ENCODE measurements around the gene TCF15. TPM values are rescaled to one million over a fixed set of nuclear protein-coding genes. Genes with fewer than 3 reads are reported as not detected.

The TCF15 gene
- total RNA-seq, 6 donors from 2014 or later, result 0.14 to 1.4 (median 0.39) TPM; not detected in 1

GRCh38 chr20:556984-557383, 53.1 kb downstream of the TCF15 start:
- 92% methylated on average over 2 of the region's 2 CpGs for WGBS, 2 donors
- Histone ChIP-seq H3K4me3 (no peak overlapping the region), H3K27ac (no peak overlapping the region), H3K9me3 (no peaks in the 10 kb centered on the region), H3K36me3 (no peaks in the 10 kb centered on the region), H3K27me3 (no peaks in the 10 kb centered on the region), H3K4me1 (peaks cover 0 to 7% (median 2%) of the 10 kb centered on the region in 4 donors)
- no peak for DNase-seq
- ATAC-seq (ENCODE audit: low FRiP score in 2 of 2), result no peak
- TF ChIP-seq EP300 (IDR thresholded peaks at IDR 0.05) (no peak), CTCF (IDR thresholded peaks at IDR 0.05) (no peak), POLR2AphosphoS5 (IDR thresholded peaks at IDR 0.05) (no peak), POLR2A (IDR thresholded peaks at IDR 0.05) (no peak)

- peaks cover 0 to 4% (median 0%) of the 10 kb centered on the region in 4 donors for H3K4me1 ChIP-seq
- TF ChIP-seq EP300 (IDR thresholded peaks at IDR 0.05) (no peak), CTCF (IDR thresholded peaks at IDR 0.05) (no peak), POLR2AphosphoS5 (IDR thresholded peaks at IDR 0.05) (no peak), POLR2A (IDR thresholded peaks at IDR 0.05) (no peak)
- DNase-seq, result no peak
- H3K27ac ChIP-seq, result no peak overlapping the region
- no peak overlapping the region for H3K4me3 ChIP-seq
- ATAC-seq (ENCODE audit: low FRiP score in 2 of 2), result no peak
- H3K9me3 ChIP-seq, result no peaks in the 10 kb centered on the region
- H3K36me3 ChIP-seq, result no peaks in the 10 kb centered on the region
- WGBS, 2 donors, result 42% methylated on average over 6 of the region's 6 CpGs
- no peaks in the 10 kb centered on the region for H3K27me3 ChIP-seq
Observed at GRCh38 chr20:555976-556385, 54.1 kb downstream of the TCF15 start.

Other genes with a start within 250 kb of the TCF15 start
- gene TRIB3, start 229.5 kb downstream of the TCF15 start, total RNA-seq, result 10 to 100 TPM; 11.5 to 39.0 (median 24.7) TPM
- gene RBCK1, start 202.0 kb downstream of the TCF15 start, total RNA-seq, result 100 to 1,000 TPM in 3 of 6 donors, 10 to 100 TPM in 3; 63.4 to 179 (median 109) TPM
- 10 to 100 TPM; 35.5 to 59.7 (median 37.5) TPM for gene TBC1D20, start 147.8 kb downstream of the TCF15 start, total RNA-seq
- gene CSNK2A1, start 66.5 kb downstream of the TCF15 start, total RNA-seq, result 100 to 1,000 TPM in 1 of 6 donors, 10 to 100 TPM in 5; 54.4 to 111 (median 79.8) TPM
- gene SRXN1, start 42.9 kb upstream of the TCF15 start, total RNA-seq, result 10 to 100 TPM; 10.5 to 58.2 (median 32.7) TPM
- gene SCRT2, start 65.5 kb upstream of the TCF15 start, total RNA-seq, result not detected
- gene SLC52A3, start 158.2 kb upstream of the TCF15 start, total RNA-seq, result 1 to 10 TPM in 5 of 6 donors, under 1 TPM in 1; 0.89 to 3.5 (median 3.1) TPM
- 10 to 100 TPM; 13.2 to 27.9 (median 19.9) TPM for gene FAM110A, start 223.4 kb upstream of the TCF15 start, total RNA-seq

Measured in upper lobe of left lung (tissue), 6 donors.